ENCODE measurements around the gene UBE2D3.

GRCh38 chr4:102862016-102862415 lies 34.7 kb upstream of the UBE2D3 start:
- TF ChIP-seq YY1 (IDR thresholded peaks at IDR 0.05; ENCODE audit: insufficient read depth, insufficient read length) (no peak), SUZ12 (IDR thresholded peaks at IDR 0.05; ENCODE audit: extremely low read depth, insufficient read depth, insufficient read length) (no peak)

Measured in NT2/D1 (cell line).